Measurements from ENCODE around the gene NRP1. TPM values are rescaled to one million over a fixed set of nuclear protein-coding genes. Genes with fewer than 3 reads are reported as not detected.

NRP1 gene
- total and polyA plus RNA-seq, 4 experiments from 2014 or later: 1.6 TPM; not detected in 2

DNA sequence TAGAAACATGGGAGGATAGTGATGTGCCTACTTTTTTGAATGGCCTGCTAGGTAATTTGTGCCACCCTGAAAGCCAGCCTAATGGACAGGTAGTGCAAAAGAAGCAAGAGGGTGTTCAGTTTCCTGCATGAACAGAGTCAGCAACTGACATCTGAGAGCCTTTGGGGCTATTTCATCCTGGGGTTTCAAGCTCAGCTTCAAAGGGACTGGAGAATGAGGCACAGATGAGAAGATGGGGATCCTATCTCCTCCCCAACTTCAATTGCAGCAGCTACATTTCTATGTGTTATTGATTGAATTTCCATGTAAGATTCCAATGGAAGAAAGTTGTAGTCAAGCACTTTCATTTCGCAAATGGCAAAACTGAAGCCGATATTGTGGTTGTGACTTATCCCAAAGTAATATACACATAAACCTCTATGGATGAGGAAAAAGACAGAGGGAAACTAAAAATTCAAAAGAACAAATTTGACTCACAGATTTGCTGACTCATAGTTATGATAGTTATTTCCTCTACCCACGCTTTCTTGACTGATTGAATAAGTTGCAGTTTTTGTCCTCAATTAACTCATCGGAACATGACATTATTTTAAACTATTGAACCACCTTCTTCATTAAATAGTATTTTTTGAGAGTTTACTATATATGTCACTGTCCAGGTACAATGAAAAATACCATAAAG is 42.6 kb upstream of the NRP1 start:
- DNase-seq: no peak
- Histone ChIP-seq H3K4me1 (ENCODE audit: insufficient read depth, low read length) (no peaks in the 10 kb centered on the region), H3K27ac (ENCODE audit: low read depth, low read length) (no peak overlapping the region), H3K9me3 (ENCODE audit: control insufficient read depth in 1 of 2, low read length in 2 of 2) (no peaks in the 10 kb centered on the region), H3K4me3 (ENCODE audit: low read length in 2 of 2) (no peak overlapping the region), H3K27me3 (ENCODE audit: insufficient read depth, low read length) (no peaks in the 10 kb centered on the region), H3K36me3 (ENCODE audit: insufficient read depth, low read length) (no peaks in the 10 kb centered on the region)
- no peak overlapping the region for H3K27ac Mint-ChIP-seq
- H3K27me3 Mint-ChIP-seq: peaks cover 5 to 7% of the 10 kb centered on the region in 2 donors
- peaks cover 0 to 2% (median 0%) of the 10 kb centered on the region in 8 donors for H3K9me3 Mint-ChIP-seq
- ChIA-PET CTCF (ENCODE audit: partially characterized antibody) (no interaction called here), POLR2A (ENCODE audit: partially characterized antibody) (no interaction called here)
- no peaks in the 10 kb centered on the region for H3K36me3 Mint-ChIP-seq
- no peak overlapping the region for H3K4me3 Mint-ChIP-seq
- intact Hi-C loops (cut with micrococcal nuclease): no loop called here
- H3K4me1 Mint-ChIP-seq: no peaks in the 10 kb centered on the region

- Mint-ChIP-seq H3K27ac (no peak overlapping the region), H3K4me3 (no peak overlapping the region), H3K36me3 (no peaks in the 10 kb centered on the region), H3K4me1 (no peaks in the 10 kb centered on the region), H3K27me3 (peaks cover 3 to 7% of the 10 kb centered on the region in 2 donors), H3K9me3 (peaks cover 0 to 2% (median 0%) of the 10 kb centered on the region in 8 donors)
- H3K9me3 ChIP-seq (ENCODE audit: control insufficient read depth in 1 of 2, low read length in 2 of 2): no peaks in the 10 kb centered on the region
- POLR2A ChIA-PET (ENCODE audit: partially characterized antibody): no interaction called here
- no peak overlapping the region for H3K4me3 ChIP-seq (ENCODE audit: low read length in 2 of 2)
- CTCF ChIA-PET (ENCODE audit: partially characterized antibody): no interaction called here
- H3K4me1 ChIP-seq (ENCODE audit: insufficient read depth, low read length): no peaks in the 10 kb centered on the region
- intact Hi-C loops (cut with micrococcal nuclease): no loop called here
- no peak overlapping the region for H3K27ac ChIP-seq (ENCODE audit: low read depth, low read length)
- no peak for DNase-seq
- no peaks in the 10 kb centered on the region for H3K36me3 ChIP-seq (ENCODE audit: insufficient read depth, low read length)
- no peaks in the 10 kb centered on the region for H3K27me3 ChIP-seq (ENCODE audit: insufficient read depth, low read length)
These were observed 42.0 kb upstream of the NRP1 start for GRCh38 chr10:33376476-33376875.

GRCh38 chr10:33373263-33373662 is 38.8 kb upstream of the NRP1 start:
- peaks cover 0 to 3% (median under 1%) of the 10 kb centered on the region in 8 donors for H3K9me3 Mint-ChIP-seq
- Histone ChIP-seq H3K9me3 (ENCODE audit: control insufficient read depth in 1 of 2, low read length in 2 of 2) (no peaks in the 10 kb centered on the region), H3K27me3 (ENCODE audit: insufficient read depth, low read length) (no peaks in the 10 kb centered on the region), H3K4me3 (ENCODE audit: low read length in 2 of 2) (no peak overlapping the region), H3K27ac (ENCODE audit: low read depth, low read length) (no peak overlapping the region), H3K4me1 (ENCODE audit: insufficient read depth, low read length) (no peaks in the 10 kb centered on the region), H3K36me3 (ENCODE audit: insufficient read depth, low read length) (no peaks in the 10 kb centered on the region)
- no peaks in the 10 kb centered on the region for H3K36me3 Mint-ChIP-seq
- H3K4me3 Mint-ChIP-seq: no peak overlapping the region
- H3K27me3 Mint-ChIP-seq: peaks cover 7 to 9% of the 10 kb centered on the region in 2 donors
- ChIA-PET POLR2A (ENCODE audit: partially characterized antibody) (no interaction called here), CTCF (ENCODE audit: partially characterized antibody) (no interaction called here)
- intact Hi-C loops (cut with micrococcal nuclease): no loop called here
- H3K4me1 Mint-ChIP-seq: peaks cover 0 to 1% (median 0%) of the 10 kb centered on the region in 4 donors
- DNase-seq: no peak
- H3K27ac Mint-ChIP-seq: no peak overlapping the region

GRCh38 chr10:33371234-33371633 is 36.8 kb upstream of the NRP1 start:
- Mint-ChIP-seq H3K36me3 (no peaks in the 10 kb centered on the region), H3K4me3 (no peak overlapping the region), H3K27me3 (peaks cover 9 to 12% of the 10 kb centered on the region in 2 donors), H3K27ac (no peak overlapping the region), H3K4me1 (peaks cover 0 to 3% (median 0%) of the 10 kb centered on the region in 4 donors), H3K9me3 (peaks cover 2 to 8% (median 4%) of the 10 kb centered on the region in 8 donors)
- Histone ChIP-seq H3K4me3 (ENCODE audit: low read length in 2 of 2) (no peak overlapping the region), H3K27ac (ENCODE audit: low read depth, low read length) (no peak overlapping the region), H3K4me1 (ENCODE audit: insufficient read depth, low read length) (no peaks in the 10 kb centered on the region), H3K36me3 (ENCODE audit: insufficient read depth, low read length) (no peaks in the 10 kb centered on the region), H3K9me3 (ENCODE audit: control insufficient read depth in 1 of 2, low read length in 2 of 2) (no peaks in the 10 kb centered on the region), H3K27me3 (ENCODE audit: insufficient read depth, low read length) (no peaks in the 10 kb centered on the region)
- intact Hi-C loops (cut with micrococcal nuclease): no loop called here
- DNase-seq: no peak
- ChIA-PET POLR2A (ENCODE audit: partially characterized antibody) (no interaction called here), CTCF (ENCODE audit: partially characterized antibody) (no interaction called here)

DNA sequence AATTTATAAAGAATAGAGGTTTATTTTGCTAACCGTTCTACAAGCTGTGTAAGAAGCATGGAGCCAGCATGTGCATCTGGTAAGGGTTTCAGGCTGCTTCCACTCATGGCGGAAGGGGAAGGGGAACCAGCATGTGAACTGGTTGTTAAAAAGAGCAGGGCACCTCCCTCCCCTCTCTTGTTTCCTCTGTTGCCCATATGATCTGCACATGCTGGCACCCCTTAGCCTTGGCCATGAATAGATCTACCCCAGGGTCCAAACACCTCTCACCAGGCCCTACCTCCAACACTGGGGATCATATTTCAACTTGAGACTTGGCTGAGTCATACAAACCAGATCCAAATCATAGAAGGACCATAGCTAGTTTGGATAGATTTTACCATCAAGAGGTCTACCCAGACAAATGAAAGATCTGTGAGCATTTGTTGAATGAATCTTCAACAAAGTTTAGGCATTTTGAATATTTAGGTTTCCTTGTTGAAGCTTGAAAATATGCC is 36.0 kb upstream of the NRP1 start:
- H3K27ac Mint-ChIP-seq: no peak overlapping the region
- H3K27ac ChIP-seq (ENCODE audit: low read depth, low read length): no peak overlapping the region
- ChIA-PET CTCF (ENCODE audit: partially characterized antibody) (no interaction called here), POLR2A (ENCODE audit: partially characterized antibody) (no interaction called here)
- H3K4me1 Mint-ChIP-seq: peaks cover 0 to 3% (median 0%) of the 10 kb centered on the region in 4 donors
- peaks cover 4 to 16% (median 8%) of the 10 kb centered on the region in 8 donors for H3K9me3 Mint-ChIP-seq
- intact Hi-C loops (cut with micrococcal nuclease): no loop called here
- no peaks in the 10 kb centered on the region for H3K36me3 ChIP-seq (ENCODE audit: insufficient read depth, low read length)
- peaks cover 11% of the 10 kb centered on the region in 2 donors for H3K27me3 Mint-ChIP-seq
- H3K4me3 ChIP-seq (ENCODE audit: low read length in 2 of 2): no peak overlapping the region
- no peaks in the 10 kb centered on the region for H3K4me1 ChIP-seq (ENCODE audit: insufficient read depth, low read length)
- H3K9me3 ChIP-seq (ENCODE audit: control insufficient read depth in 1 of 2, low read length in 2 of 2): no peaks in the 10 kb centered on the region
- no peak overlapping the region for H3K4me3 Mint-ChIP-seq
- DNase-seq: no peak
- H3K27me3 ChIP-seq (ENCODE audit: insufficient read depth, low read length): no peaks in the 10 kb centered on the region
- H3K36me3 Mint-ChIP-seq: peaks cover 0 to 4% of the 10 kb centered on the region in 2 donors

DNA sequence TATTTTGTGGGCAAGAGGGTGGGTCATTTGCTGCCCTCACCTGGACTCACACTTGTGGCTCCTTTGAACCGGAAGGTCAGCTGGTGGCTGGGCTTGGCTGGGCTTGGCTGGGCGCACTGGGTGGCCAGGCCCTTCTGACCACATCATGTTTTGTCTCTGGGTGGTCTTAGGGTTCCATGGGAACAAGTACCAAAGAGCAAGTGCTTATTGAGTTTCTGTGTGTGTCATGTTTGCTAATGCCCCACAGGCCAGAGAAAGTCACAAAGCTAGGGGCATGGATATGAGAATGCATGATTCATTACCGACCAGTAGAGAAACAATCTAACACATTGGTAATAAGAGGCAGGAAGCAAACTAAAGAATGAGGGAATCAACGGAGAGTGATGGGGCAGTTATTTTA is 33.6 kb upstream of the NRP1 start:
- no peak overlapping the region for H3K4me3 Mint-ChIP-seq
- Histone ChIP-seq H3K27me3 (ENCODE audit: insufficient read depth, low read length) (no peaks in the 10 kb centered on the region), H3K36me3 (ENCODE audit: insufficient read depth, low read length) (no peaks in the 10 kb centered on the region), H3K4me1 (ENCODE audit: insufficient read depth, low read length) (no peaks in the 10 kb centered on the region), H3K4me3 (ENCODE audit: low read length in 2 of 2) (no peak overlapping the region), H3K9me3 (ENCODE audit: control insufficient read depth in 1 of 2, low read length in 2 of 2) (no peaks in the 10 kb centered on the region), H3K27ac (ENCODE audit: low read depth, low read length) (no peak overlapping the region)
- ChIA-PET POLR2A (ENCODE audit: partially characterized antibody) (no interaction called here), CTCF (ENCODE audit: partially characterized antibody) (no interaction called here)
- intact Hi-C loops (cut with micrococcal nuclease): no loop called here
- no peak overlapping the region for H3K27ac Mint-ChIP-seq
- peaks cover 0 to 4% of the 10 kb centered on the region in 2 donors for H3K36me3 Mint-ChIP-seq
- H3K9me3 Mint-ChIP-seq: peaks cover 7 to 22% (median 10%) of the 10 kb centered on the region in 8 donors
- H3K4me1 Mint-ChIP-seq: peaks cover 0 to 3% (median 0%) of the 10 kb centered on the region in 4 donors
- DNase-seq: no peak
- peaks cover 17 to 20% of the 10 kb centered on the region in 2 donors for H3K27me3 Mint-ChIP-seq

DNA sequence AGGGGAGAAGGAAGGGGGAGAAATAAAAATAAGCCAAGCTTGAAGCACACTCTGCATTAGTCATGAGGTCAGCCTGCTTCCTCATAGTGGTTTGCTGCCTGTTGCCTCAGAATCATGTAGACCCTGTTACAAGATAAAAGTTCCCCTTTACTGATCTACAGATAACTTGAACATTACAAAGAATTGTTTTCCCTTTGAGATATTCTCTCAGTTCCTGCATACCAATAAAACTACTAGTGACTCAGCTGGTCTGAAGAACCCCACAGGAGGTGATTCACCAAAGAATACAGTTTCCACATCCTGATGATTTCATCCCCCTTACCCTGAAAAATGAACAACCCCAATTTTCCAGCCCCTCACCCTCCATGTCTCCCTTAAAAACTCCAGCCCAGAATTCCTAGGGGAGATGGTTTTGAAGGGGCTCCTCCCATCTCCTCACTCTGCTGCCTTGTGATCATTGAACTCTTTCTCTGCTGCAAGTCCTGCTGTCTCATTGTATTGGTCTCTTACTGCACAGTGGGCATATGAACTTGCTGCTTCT is 31.5 kb upstream of the NRP1 start:
- Histone ChIP-seq H3K4me1 (ENCODE audit: insufficient read depth, low read length) (no peaks in the 10 kb centered on the region), H3K27me3 (ENCODE audit: insufficient read depth, low read length) (no peaks in the 10 kb centered on the region), H3K36me3 (ENCODE audit: insufficient read depth, low read length) (no peaks in the 10 kb centered on the region), H3K4me3 (ENCODE audit: low read length in 2 of 2) (no peak overlapping the region), H3K9me3 (ENCODE audit: control insufficient read depth in 1 of 2, low read length in 2 of 2) (no peaks in the 10 kb centered on the region), H3K27ac (ENCODE audit: low read depth, low read length) (no peak overlapping the region)
- ChIA-PET POLR2A (ENCODE audit: partially characterized antibody) (no interaction called here), CTCF (ENCODE audit: partially characterized antibody) (no interaction called here)
- H3K4me3 Mint-ChIP-seq: no peak overlapping the region
- H3K4me1 Mint-ChIP-seq: peaks cover 0 to 3% (median 0%) of the 10 kb centered on the region in 4 donors
- H3K36me3 Mint-ChIP-seq: peaks cover 0 to 4% of the 10 kb centered on the region in 2 donors
- peaks cover 24% of the 10 kb centered on the region in 2 donors for H3K27me3 Mint-ChIP-seq
- peaks cover 8 to 22% (median 11%) of the 10 kb centered on the region in 8 donors for H3K9me3 Mint-ChIP-seq
- intact Hi-C loops (cut with micrococcal nuclease): no loop called here
- DNase-seq: no peak
- no peak overlapping the region for H3K27ac Mint-ChIP-seq
